K562 (cell line): ENCODE data around the gene TTC9C. TPM values are rescaled to one million over a fixed set of nuclear protein-coding genes. Genes with fewer than 3 reads are reported as not detected.

Experiments
- BRCA1 ChIP-seq, 2 experiments: fragments of 450-650 bp in 1 of 2; sonication (generic) in 1 of 2; formaldehyde crosslinking in 1 of 2; IDR thresholded peaks; 2 replicates each; pipeline versions ENCODE4 v1.5.0 to v1.6.1; 2017 to 2020; ENCODE audit warnings: mild to moderate bottlenecking in 1 of 2, missing genetic modification reagents in 1 of 2
- CBFA2T2 ChIP-seq: fragments of 450-650 bp; conservative IDR thresholded peaks from 2 replicates; pipeline ENCODE4 v1.6.1; 2017; ENCODE audit warnings: mild to moderate bottlenecking
- E2F4 ChIP-seq: sonication (generic); formaldehyde crosslinking; IDR thresholded peaks from 2 replicates; pipeline ENCODE4 v1.8.0; 2022; ENCODE audit warnings: mild to moderate bottlenecking, low read depth, missing genetic modification reagents
- ETV1 ChIP-seq: fragments of 450-650 bp; conservative IDR thresholded peaks from 2 replicates; pipeline ENCODE4 v1.6.1; 2016; ENCODE audit warnings: missing genetic modification characterization, control low read depth, low read depth, missing compliant biosample characterization
- HBP1 ChIP-seq: fragments of 450-650 bp; formaldehyde crosslinking; IDR thresholded peaks from 2 replicates; pipeline ENCODE4 v1.4.0; 2022; ENCODE audit warnings: missing genetic modification characterization
- HOXB6 ChIP-seq: fragments of 250-450 bp; sonication (Bioruptor Pico); IDR thresholded peaks from 2 replicates; pipeline ENCODE4 v1.5.1; 2022; ENCODE audit warnings: mild to moderate bottlenecking, borderline replicate concordance
- NBN ChIP-seq: fragments of 450-650 bp; IDR thresholded peaks from 2 replicates; pipeline ENCODE4 v1.6.1; 2016; ENCODE audit warnings: low read depth, mild to moderate bottlenecking
- NFIX ChIP-seq: fragments of 250-450 bp; sonication (Bioruptor Pico); IDR thresholded peaks from 2 replicates; pipeline ENCODE4 v1.4.0; 2020; ENCODE audit warnings: low read depth, mild to moderate bottlenecking, moderate library complexity
- RBM17 ChIP-seq: fragments of 200-400 bp; formaldehyde crosslinking; IDR thresholded peaks from 2 replicates; pipeline ENCODE4 v1.6.1; 2017; ENCODE audit warnings: low read depth, mild to moderate bottlenecking, low read length, borderline replicate concordance
- TAF15 ChIP-seq: fragments of 200-400 bp; formaldehyde crosslinking; IDR thresholded peaks from 2 replicates; pipeline ENCODE4 v1.6.1; 2017; ENCODE audit warnings: mild to moderate bottlenecking, low read depth, low read length, moderate library complexity
- ZFX ChIP-seq: sonication (generic); formaldehyde crosslinking; IDR thresholded peaks from 2 replicates; pipeline ENCODE4 v1.8.0; 2022; ENCODE audit warnings: mild to moderate bottlenecking, missing genetic modification reagents, moderate library complexity
- ZNF592 ChIP-seq: fragments of 450-650 bp; IDR thresholded peaks from 2 replicates; pipeline ENCODE4 v1.6.1; 2017; ENCODE audit warnings: antibody characterized with exemption, mild to moderate bottlenecking
- polyA plus RNA-seq, 8 experiments: library from polyadenylated mRNA; depleted of rRNA in 4 of 8; stranded (reverse) in 5 of 8; unstranded in 3 of 8; fragments of >200 nt; fragmentation: Nextera tagmentation in 2 of 8; fragmentation: Illumina TruSeq in 1 of 8; extraction: Ambion mirVana in 2 of 8; extraction: Trizol in 1 of 8; gene quantifications; 2 replicates each; pipeline versions ENCODE4 v1.2.1 to v1.2.3, GENCODE V29; 2011 to 2014; ENCODE audit warnings: inconsistent platforms in 1 of 8, missing spikeins in 1 of 8
- total RNA-seq, 7 experiments: library from RNA; depleted of rRNA in 6 of 7; stranded (reverse); fragments of >200 nt in 6 of 7; fragmentation: Illumina TruSeq in 2 of 7; extraction: Trizol in 2 of 7; gene quantifications; 2 replicates each; pipeline versions ENCODE4 v1.2.1 to v1.2.3, GENCODE V29; 2011 to 2021; ENCODE audit warnings: low replicate concordance in 1 of 7

The TTC9C gene
- total and polyA plus RNA-seq, 9 of the 15 experiments (the other 6 are each of a cell fraction or from before 2014, with no cell fraction given) = 32.8 to 59.0 (median 37.1) TPM

- TF ChIP-seq NBN (peak; percentile 32; the same call in 1 of the 2 replicates), ETV1 (tag) (0 out of 2 replicates have a peak, but pooled peaks have one; percentile 2), CBFA2T2 (peak; percentile 92), RBM17 (no peak), ZFX (peak; percentile 74), ZNF592 (0 out of 2 replicates have a peak, but pooled peaks have one; percentile 69), E2F4 (CRISPR knock-in tag) (no peak), HBP1 (CRISPR knock-in tag) (0 out of 2 replicates have a peak, but pooled peaks have one; percentile 55), NFIX (no peak), TAF15 (no peak), HOXB6 (CRISPR knock-in tag) (no peak), BRCA1 (IDR thresholded peaks at IDR 0.05) (no peak), BRCA1 (CRISPR knock-in tag; IDR thresholded peaks at IDR 0.05) (no peak)
These were observed 43.1 kb downstream of the TTC9C start, which contains the start of gene TAF6L (continued) for GRCh38 chr11:62771144-62772021.
